H1 (cell line): Measurements from ENCODE around the gene MLH3. TPM values are rescaled to one million over a fixed set of nuclear protein-coding genes. Genes with fewer than 3 reads are reported as not detected.

Experiments
- CTCF ChIA-PET: fragments of 300-600 bp; sonication (Branson Sonifier 250); formaldehyde crosslinking; loops from one replicate; lab custom pipeline; 2021; ENCODE audit not compliant: partially characterized antibody; lab: Charles Lee
- POLR2A ChIA-PET: fragments of 300-600 bp; sonication (Branson Sonifier 250); formaldehyde crosslinking; loops from one replicate; lab custom pipeline; 2021; ENCODE audit warnings: inconsistent platforms; ENCODE audit not compliant: partially characterized antibody; lab: Charles Lee
- DNase-seq, 2 experiments: peaks; one replicate each; pipeline versions ENCODE4 v3.0.0 to v3.0.0-alpha.2; 2010 to 2022; ENCODE audit warnings: low spot score in 2 of 2, low read depth in 1 of 2, mixed read lengths in 1 of 2
- FAIRE-seq: peaks from 2 replicates; lab custom pipeline; 2011; peaks lifted over from hg19 to GRCh38; lab: Jason Lieb, UNC
- H2AFZ ChIP-seq: 2 replicates; pipeline ENCODE4 v1.8.1; 2012; ENCODE audit warnings: low read length, inconsistent platforms
- H2AK5ac ChIP-seq: 2 replicates; pipeline ENCODE4 v1.6.1; 2013; ENCODE audit warnings: low read depth, low read length
- H2BK120ac ChIP-seq: replicated peaks from 2 replicates; pipeline ENCODE3; 2013; ENCODE audit warnings: low read depth, low read length, inconsistent platforms
- H2BK12ac ChIP-seq: 2 replicates; pipeline ENCODE4 v1.6.1; 2013; ENCODE audit warnings: low read depth, low read length
- H2BK15ac ChIP-seq: 2 replicates; pipeline ENCODE4 v1.6.1; 2013; ENCODE audit warnings: low read length
- H2BK20ac ChIP-seq: 2 replicates; pipeline ENCODE4 v1.6.1; 2013; ENCODE audit warnings: low read length
- H2BK5ac ChIP-seq: 2 replicates; pipeline ENCODE4 v1.6.1; 2013; ENCODE audit warnings: low read depth, low read length
- H3K14ac ChIP-seq: 2 replicates; pipeline ENCODE4 v1.6.1; 2013; ENCODE audit warnings: inconsistent platforms; ENCODE audit not compliant: insufficient read length
- H3K18ac ChIP-seq: 2 replicates; pipeline ENCODE4 v1.6.1; 2013; ENCODE audit warnings: low read length; ENCODE audit errors: extremely low read depth
- H3K23ac ChIP-seq: 2 replicates; pipeline ENCODE4 v1.6.1; 2013; ENCODE audit warnings: inconsistent platforms; ENCODE audit not compliant: insufficient read length
- H3K23me2 ChIP-seq: 2 replicates; pipeline ENCODE4 v1.6.1; 2013; ENCODE audit warnings: low read depth, low read length
- H3K27ac ChIP-seq: 2 replicates; pipeline ENCODE4 v1.6.1; 2011; ENCODE audit warnings: low read depth, low read length, inconsistent platforms
- H3K27me3 ChIP-seq, 4 experiments: replicated peaks in 1 of 4; 1 replicate in 1 of 4; 2 replicates in 3 of 4; pipeline versions ENCODE4 v1.6.1 to v1.8.1; 2011 to 2013; ENCODE audit warnings: low read length in 3 of 4, mild to moderate bottlenecking in 3 of 4, inconsistent platforms in 2 of 4, mixed read lengths in 2 of 4, moderate library complexity in 1 of 4; ENCODE audit not compliant: control insufficient read depth in 3 of 4, insufficient read depth in 3 of 4; ENCODE audit errors: extremely low read depth in 1 of 4
- H3K36me3 ChIP-seq, 4 experiments: 2 replicates each; pipeline versions ENCODE4 v1.6.1 to v1.8.1; 2011 to 2013; ENCODE audit warnings: mild to moderate bottlenecking in 4 of 4, low read length in 3 of 4, moderate library complexity in 2 of 4, control low read depth in 1 of 4, inconsistent platforms in 1 of 4; ENCODE audit not compliant: insufficient read depth in 4 of 4, control insufficient read depth in 2 of 4
- H3K4ac ChIP-seq: replicated peaks from 2 replicates; pipeline ENCODE3; 2013; ENCODE audit warnings: low read length, low read depth, mixed read lengths, inconsistent platforms; ENCODE audit not compliant: insufficient read length
- H3K4me1 ChIP-seq, 4 experiments: replicated peaks in 1 of 4; 1 replicate in 1 of 4; 2 replicates in 3 of 4; pipeline versions ENCODE4 v1.6.1 to v1.8.1; 2011 to 2013; ENCODE audit warnings: low read length in 3 of 4, inconsistent platforms in 2 of 4, mixed read lengths in 1 of 4; ENCODE audit not compliant: insufficient read depth in 4 of 4, control insufficient read depth in 3 of 4
- H3K4me2 ChIP-seq, 2 experiments: 2 replicates each; pipeline versions ENCODE4 v1.6.1 to v1.8.1; 2011 to 2013; ENCODE audit warnings: low read depth in 2 of 2, low read length in 2 of 2, control low read depth in 1 of 2, inconsistent platforms in 1 of 2, mild to moderate bottlenecking in 1 of 2; ENCODE audit not compliant: insufficient read depth in 1 of 2
- H3K4me3 ChIP-seq, 4 experiments: fragments of 200-600, 300-600 bp in 1 of 4; sonication (generic), shearing (Covaris generic), sonication (Bioruptor Twin) in 1 of 4; 2 replicates each; pipeline versions ENCODE4 v1.5.1 to v1.8.1; 2011 to 2016; ENCODE audit warnings: low read length in 4 of 4, low read depth in 3 of 4, control low read depth in 2 of 4, inconsistent platforms in 2 of 4, mild to moderate bottlenecking in 2 of 4, mixed read lengths in 1 of 4, moderate library complexity in 1 of 4; ENCODE audit not compliant: insufficient read depth in 2 of 4; ENCODE audit errors: extremely low read depth in 1 of 4
- H3K56ac ChIP-seq: replicated peaks from 2 replicates; pipeline ENCODE3; 2013; ENCODE audit warnings: low read depth, mild to moderate bottlenecking, mixed read lengths, low read length, inconsistent platforms; ENCODE audit not compliant: insufficient read length
- H3K79me1 ChIP-seq: 2 replicates; pipeline ENCODE4 v1.6.1; 2013; ENCODE audit warnings: low read depth, low read length, control low read depth
- H3K79me2 ChIP-seq, 2 experiments: 2 replicates each; pipeline versions ENCODE4 v1.6.1 to v1.8.1; 2012 to 2013; ENCODE audit warnings: low read length in 2 of 2, mild to moderate bottlenecking in 2 of 2, inconsistent platforms in 1 of 2; ENCODE audit not compliant: insufficient read depth in 2 of 2, control insufficient read depth in 1 of 2
- H3K9ac ChIP-seq, 4 experiments: replicated peaks in 1 of 4; 1 replicate in 1 of 4; 2 replicates in 3 of 4; pipeline versions ENCODE4 v1.6.1 to v1.8.1; 2011 to 2013; ENCODE audit warnings: low read depth in 3 of 4, low read length in 3 of 4, control low read depth in 2 of 4, mild to moderate bottlenecking in 2 of 4, moderate library complexity in 2 of 4, inconsistent platforms in 1 of 4; ENCODE audit errors: extremely low read depth in 1 of 4
- H3K9me3 ChIP-seq, 2 experiments: 2 replicates each; pipeline versions ENCODE4 v1.6.1 to v1.8.1; 2012 to 2013; ENCODE audit warnings: mild to moderate bottlenecking in 2 of 2, moderate library complexity in 2 of 2, control low read depth in 1 of 2, inconsistent platforms in 1 of 2, low read depth in 1 of 2, low read length in 1 of 2, mixed read lengths in 1 of 2; ENCODE audit not compliant: insufficient read depth in 2 of 2
- H4K20me1 ChIP-seq, 2 experiments: replicated peaks in 1 of 2; 2 replicates each; pipeline versions ENCODE3 to v1.8.1; 2011 to 2013; ENCODE audit warnings: inconsistent platforms in 2 of 2, low read length in 2 of 2, mild to moderate bottlenecking in 1 of 2; ENCODE audit not compliant: insufficient read depth in 2 of 2, control insufficient read depth in 1 of 2
- H4K5ac ChIP-seq: 2 replicates; pipeline ENCODE4 v1.6.1; 2013; ENCODE audit warnings: low read length, low read depth, mixed read lengths, inconsistent platforms; ENCODE audit not compliant: insufficient read length
- H4K8ac ChIP-seq: 2 replicates; pipeline ENCODE4 v1.8.0; 2013; ENCODE audit warnings: mild to moderate bottlenecking, moderate library complexity, low read length, inconsistent platforms; ENCODE audit not compliant: insufficient read depth; ENCODE audit errors: extremely low read depth
- H4K91ac ChIP-seq: replicated peaks from 2 replicates; pipeline ENCODE3; 2013; ENCODE audit warnings: low read length, mixed read lengths, inconsistent platforms; ENCODE audit not compliant: insufficient read length
- CTCF ChIP-seq, 3 experiments: IDR thresholded peaks; 1 replicate in 2 of 3; 2 replicates in 1 of 3; pipeline versions ENCODE4 v1.5.1 to v1.6.1; 2011; ENCODE audit warnings: low read length in 3 of 3, mild to moderate bottlenecking in 3 of 3, inconsistent platforms in 2 of 3, low read depth in 1 of 3, moderate library complexity in 1 of 3; ENCODE audit not compliant: insufficient read depth in 1 of 3; ENCODE audit errors: control extremely low read depth in 1 of 3
- RAD21 ChIP-seq, 2 experiments: IDR thresholded peaks in 1 of 2; conservative IDR thresholded peaks in 1 of 2; 2 replicates each; pipeline ENCODE4 v1.6.1; 2011; ENCODE audit warnings: low read depth in 2 of 2, low read length in 2 of 2, improper control_type of control experiment in 1 of 2, inconsistent platforms in 1 of 2, mild to moderate bottlenecking in 1 of 2, moderate library complexity in 1 of 2
- TBP ChIP-seq: IDR thresholded peaks from 2 replicates; pipeline ENCODE4 v1.6.1; 2011; ENCODE audit warnings: low read depth, low read length, improper control_type of control experiment
- WGBS, 2 experiments: shearing (Covaris generic) in 1 of 2; methylation state at CpG; one replicate each; pipeline versions ENCODE4 v1.1.6 to v1.1.7; 2013 to 2015; ENCODE audit warnings: low lambda C conversion rate in 2 of 2, mixed read lengths in 2 of 2, inconsistent platforms in 1 of 2, low coverage in 1 of 2, missing lambda C conversion rate in 1 of 2; ENCODE audit not compliant: insufficient replicate concordance in 2 of 2, insufficient coverage in 1 of 2, insufficient read length in 1 of 2; ENCODE audit errors: extremely low coverage in 1 of 2, missing lambda C conversion rate in 1 of 2; 5-methylcytosine and 5-hydroxymethylcytosine counted together
- polyA plus RNA-seq, 7 experiments: library from polyadenylated mRNA; depleted of rRNA in 3 of 7; stranded (reverse) in 5 of 7; unstranded in 2 of 7; fragments of >200 nt in 5 of 7; fragments of 200-250 nt in 2 of 7; gene quantifications; 1 replicate in 5 of 7; 2 replicates in 1 of 7; 4 replicates in 1 of 7; pipeline versions ENCODE4 v1.2.1 to v1.2.3, GENCODE V29; 2011 to 2013; ENCODE audit warnings: missing spikeins in 2 of 7, mixed read lengths in 2 of 7
- total RNA-seq: library from RNA; stranded (reverse); fragmentation: NEBNext Ultra II Directional; extraction: Animal tissue kit (Norgen Biotek cat#: 25700); gene quantifications from 2 replicates; pipeline ENCODE4 v1.2.1, GENCODE V29; 2021

MLH3 gene
- total and polyA plus RNA-seq, 2 of the 8 experiments (the other 6 are each of a cell fraction or from before 2014, with no cell fraction given) = 9.3 to 20.1 TPM

- no peak overlapping the region for H2AK5ac ChIP-seq
Measured at GRCh38 chr14:75088566-75089373, 37.5 kb upstream of the MLH3 start.

More at GRCh38 chr14:75088566-75089373, 37.5 kb upstream of the MLH3 start:
- Histone ChIP-seq H3K56ac (no peak overlapping the region), H3K9ac (no peak overlapping the region), H2AFZ (no peak overlapping the region), H3K79me1 (no peaks in the 10 kb centered on the region), H3K36me3 (peaks cover 11 to 46% (median 29%) of the 10 kb centered on the region in 4 experiments), H3K4me1 (no peaks in the 10 kb centered on the region; a peak in 2 of 7 replicates), H3K14ac (no peak overlapping the region), H3K4me3 (no peak overlapping the region), H2BK5ac (no peak overlapping the region), H4K8ac (no peak overlapping the region), H3K4me2 (no peak overlapping the region), H3K23ac (no peak overlapping the region), H3K79me2 (no peaks in the 10 kb centered on the region), H3K23me2 (no peaks in the 10 kb centered on the region), H4K91ac (no peak overlapping the region), H3K18ac (no peak overlapping the region), H4K5ac (no peak overlapping the region), H2BK120ac (no peak overlapping the region), H3K27me3 (no peaks in the 10 kb centered on the region), H3K9me3 (no peaks in the 10 kb centered on the region), H3K27ac (no peak overlapping the region), H4K20me1 (no peaks in the 10 kb centered on the region), H2BK12ac (no peak overlapping the region), H3K4ac (no peak overlapping the region), H2BK15ac (no peak overlapping the region), H2BK20ac (no peak overlapping the region)
- TF ChIP-seq TBP (no peak), RAD21 (IDR thresholded peaks at IDR 0.05 in 1 of 2, conservative IDR thresholded peaks at IDR 0.05 in 1 of 2; ENCODE audit: low read depth in 2 of 2, low read length in 2 of 2) (peak; percentile 90 to 91), CTCF (IDR thresholded peaks at IDR 0.05; ENCODE audit: control extremely low read depth in 1 of 3, insufficient read depth in 1 of 3, low read depth in 1 of 3, low read length in 3 of 3) (peak in 2 of 3 experiments; percentile 77 to 86; a peak in 3 of 4 replicates)
- ChIA-PET POLR2A (interaction anchor here (0.6 to 1.8 kb wide), 8 partner anchors 10 to 339 kb away, joined by 3 to 6 read pairs (median 4); partner anchors contain the start of genes JDP2 and ZC2HC1C), CTCF (interaction anchor here (0.6 to 10.6 kb wide), 73 partner anchors 8 to 480 kb away, joined by 3 to 98 read pairs (median 5); partner anchors contain the start of genes ACYP1, MLH3, PGF and PROX2)
- WGBS, 2 experiments = 70% methylated on average over 7 of the region's 7 CpGs; no CpG with 5 or more reads in 1 of the 2 experiments
- DNase-seq (peak in 1 of 2 experiments; percentile 67), FAIRE-seq (peak; percentile 80)
